Spinal cord (tissue), 10 donors: Measurements from ENCODE around the gene CDIPT. TPM values are rescaled to one million over a fixed set of nuclear protein-coding genes. Genes with fewer than 3 reads are reported as not detected.

Source experiments
- DNase-seq, 6 donors: peaks; one replicate each; pipeline versions ENCODE4 v3.0.0 to v3.0.0-alpha.2; 2013 to 2015; ENCODE audit warnings: low spot score in 6 of 6, low read depth in 4 of 6
- H3K27ac ChIP-seq: one replicate; pipeline ENCODE4 v1.5.1; 2013; ENCODE audit warnings: low read depth, low read length, control low read depth
- H3K27me3 ChIP-seq: one replicate; pipeline ENCODE4 v1.6.1; 2013; ENCODE audit warnings: low read length; ENCODE audit not compliant: control insufficient read depth, insufficient read depth
- H3K36me3 ChIP-seq: one replicate; pipeline ENCODE4 v1.6.1; 2013; ENCODE audit warnings: low read length; ENCODE audit not compliant: control insufficient read depth, insufficient read depth
- H3K4me1 ChIP-seq: one replicate; pipeline ENCODE4 v1.6.1; 2013; ENCODE audit warnings: low read length; ENCODE audit not compliant: control insufficient read depth, insufficient read depth
- H3K4me3 ChIP-seq: one replicate; pipeline ENCODE4 v1.5.1; 2013; ENCODE audit warnings: low read depth, low read length, control low read depth
- H3K9me3 ChIP-seq: one replicate; pipeline ENCODE4 v1.6.1; 2013; ENCODE audit warnings: low read length; ENCODE audit not compliant: control insufficient read depth, insufficient read depth
- WGBS: methylation state at CpG from one replicate; pipeline ENCODE4 v1.1.5; 2013; ENCODE audit warnings: missing lambda C conversion rate; ENCODE audit not compliant: insufficient coverage; 5-methylcytosine and 5-hydroxymethylcytosine counted together
- polyA plus RNA-seq, 2 donors: library from polyadenylated mRNA; unstranded; fragments of 120-200 nt; gene quantifications; one replicate each; pipeline ENCODE4 v1.2.1, GENCODE V29; 2013; ENCODE audit not compliant: insufficient read length in 2 of 2
- total RNA-seq, 2 donors: library from RNA; depleted of rRNA in 1 of 2; stranded (reverse); fragments of 120-200 nt in 1 of 2; fragments of >200 nt in 1 of 2; gene quantifications; one replicate each; pipeline versions ENCODE4 v1.2.3 to v1.2.4, GENCODE V29; 2013 to 2014
- donor health status: healthy.

CDIPT gene
- total and polyA plus RNA-seq, 4 donors: 51.3 to 121 (median 90.7) TPM

GRCh38 chr16:29883987-29884386, 21.0 kb upstream of the CDIPT start:
- no peak for DNase-seq
- Histone ChIP-seq H3K4me3 (no peak overlapping the region), H3K27me3 (no peaks in the 10 kb centered on the region), H3K27ac (no peak overlapping the region), H3K9me3 (no peaks in the 10 kb centered on the region), H3K36me3 (peaks cover 55% of the 10 kb centered on the region), H3K4me1 (no peaks in the 10 kb centered on the region)
- WGBS: 70% methylated on average over 5 of the region's 6 CpGs

DNA sequence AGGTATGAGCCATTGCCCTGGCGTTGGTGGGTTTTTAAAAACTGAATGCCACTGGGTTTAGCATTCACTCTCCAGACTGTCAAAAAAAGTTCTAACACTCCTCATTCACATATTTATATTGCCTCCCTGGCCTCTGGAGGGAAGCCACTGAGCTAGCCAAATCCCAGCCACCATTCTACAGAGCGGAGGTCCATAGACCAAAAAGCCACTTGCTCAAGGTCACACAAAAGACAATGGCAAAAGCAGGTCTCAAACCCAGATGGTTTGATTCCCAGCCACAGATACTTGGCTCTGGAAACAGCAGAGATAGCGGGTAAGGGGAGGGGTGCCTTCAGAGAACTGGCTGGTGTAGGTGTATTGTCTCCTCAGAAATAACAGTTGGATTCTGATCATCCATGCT, 18.0 kb upstream of the CDIPT start:
- Histone ChIP-seq H3K9me3 (no peaks in the 10 kb centered on the region), H3K27ac (no peak overlapping the region), H3K4me3 (no peak overlapping the region), H3K4me1 (peaks cover 14% of the 10 kb centered on the region), H3K27me3 (peaks cover 20% of the 10 kb centered on the region), H3K36me3 (peaks cover 58% of the 10 kb centered on the region)
- DNase-seq: no peak
- WGBS: 82% methylated on average over 3 of the region's 3 CpGs

DNA sequence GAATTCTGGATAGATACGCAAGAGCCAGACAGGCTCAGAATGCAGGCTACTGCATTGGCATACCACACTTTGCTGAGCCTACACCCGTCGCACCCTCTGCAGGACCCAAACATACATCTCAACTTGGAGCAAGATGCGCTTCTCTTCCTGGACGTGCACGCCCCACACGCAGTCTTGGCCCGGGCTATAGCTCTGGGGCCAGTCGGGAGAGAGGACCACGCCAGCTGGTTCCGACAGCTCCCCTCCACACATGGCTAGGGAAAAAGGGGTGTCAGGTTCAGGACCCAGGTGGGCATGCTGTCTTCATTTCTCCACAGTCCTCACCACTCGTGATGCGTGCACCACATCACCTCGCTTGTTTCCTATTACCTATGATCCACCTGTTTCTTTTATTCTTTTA, 15.1 kb upstream of the CDIPT start:
- H3K27me3 ChIP-seq: peaks cover 23% of the 10 kb centered on the region
- 98% methylated on average over 5 of the region's 14 CpGs for WGBS

GRCh38 chr16:29877266-29877961, 14.4 kb upstream of the CDIPT start:
- Histone ChIP-seq H3K36me3 (peaks cover 54% of the 10 kb centered on the region), H3K27ac (no peak overlapping the region), H3K27me3 (peaks cover 23% of the 10 kb centered on the region), H3K9me3 (no peaks in the 10 kb centered on the region), H3K4me1 (peaks cover 14% of the 10 kb centered on the region), H3K4me3 (no peak overlapping the region)
- WGBS: 15% methylated on average over 21 of the region's 28 CpGs
- DNase-seq: peak in 2 of 6 donors; percentile 49 to 83

More for the DNA sequence above, 15.1 kb upstream of the CDIPT start:
- no peak for DNase-seq
- Histone ChIP-seq H3K9me3 (no peaks in the 10 kb centered on the region), H3K4me3 (no peak overlapping the region), H3K4me1 (peaks cover 14% of the 10 kb centered on the region), H3K27ac (no peak overlapping the region), H3K36me3 (peaks cover 53% of the 10 kb centered on the region)

GRCh38 chr16:29876594-29877249, 13.7 kb upstream of the CDIPT start:
- 10% methylated on average over 45 of the region's 45 CpGs for WGBS
- Histone ChIP-seq H3K4me1 (peaks cover 14% of the 10 kb centered on the region), H3K9me3 (no peaks in the 10 kb centered on the region), H3K27ac (no peak overlapping the region), H3K27me3 (peaks cover 23% of the 10 kb centered on the region), H3K36me3 (peaks cover 59% of the 10 kb centered on the region), H3K4me3 (no peak overlapping the region)
- DNase-seq: no peak

DNA sequence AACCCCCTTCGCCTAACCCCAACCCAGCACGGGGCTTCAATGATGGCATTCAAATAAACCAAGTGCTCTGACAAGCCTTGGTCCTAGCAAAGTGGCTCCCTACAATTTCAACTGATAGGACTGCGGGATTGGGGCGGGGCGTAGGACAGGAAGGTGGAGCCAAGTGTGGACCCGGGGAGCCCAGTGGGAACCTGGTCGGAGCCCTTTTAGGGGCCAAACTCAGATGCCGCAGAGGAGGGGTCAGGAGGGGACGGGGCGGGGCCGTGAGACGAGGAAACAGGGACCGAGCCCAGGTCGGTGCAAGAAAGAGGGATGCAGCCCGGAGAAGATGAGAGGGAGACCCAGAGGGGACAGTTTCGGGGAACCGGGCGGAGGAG, 13.2 kb upstream of the CDIPT start:
- H3K27me3 ChIP-seq: peaks cover 23% of the 10 kb centered on the region

GRCh38 chr16:29875206-29875605, 12.2 kb upstream of the CDIPT start:
- 86% methylated on average over 6 of the region's 6 CpGs for WGBS
- no peaks in the 10 kb centered on the region for H3K9me3 ChIP-seq
- H3K36me3 ChIP-seq: peaks cover 72% of the 10 kb centered on the region
- peaks cover 23% of the 10 kb centered on the region for H3K27me3 ChIP-seq
- no peak overlapping the region for H3K27ac ChIP-seq
- no peak overlapping the region for H3K4me3 ChIP-seq
- no peak for DNase-seq
- peaks cover 14% of the 10 kb centered on the region for H3K4me1 ChIP-seq

More for the DNA sequence above, 13.2 kb upstream of the CDIPT start:
- 24% methylated on average over 16 of the region's 18 CpGs for WGBS
- Histone ChIP-seq H3K4me1 (peaks cover 14% of the 10 kb centered on the region), H3K4me3 (no peak overlapping the region), H3K36me3 (peaks cover 63% of the 10 kb centered on the region), H3K27ac (no peak overlapping the region), H3K9me3 (no peaks in the 10 kb centered on the region)
- no peak for DNase-seq

DNA sequence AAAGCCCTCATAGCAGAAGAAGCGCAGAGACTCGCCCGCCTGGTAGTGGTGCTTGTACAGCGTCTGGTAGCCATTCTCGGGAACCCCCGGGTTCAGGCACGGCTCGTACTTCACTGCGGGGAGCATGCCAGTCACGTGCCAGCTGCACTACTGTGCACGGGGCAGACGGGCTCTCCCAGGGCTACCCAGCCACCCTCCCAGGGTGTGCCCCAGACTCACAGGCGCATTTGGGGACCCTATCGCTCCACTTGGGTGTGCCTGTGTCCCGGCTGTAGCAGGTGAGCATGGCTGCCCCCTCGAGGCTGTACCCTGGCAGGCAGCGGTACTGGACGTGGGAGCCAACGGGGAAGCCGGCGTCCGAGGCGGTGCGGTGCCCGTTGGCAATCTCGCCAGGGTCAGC, 10.3 kb upstream of the CDIPT start:
- Histone ChIP-seq H3K27me3 (peaks cover 23% of the 10 kb centered on the region), H3K36me3 (peaks cover 58% of the 10 kb centered on the region), H3K4me3 (no peak overlapping the region), H3K27ac (no peak overlapping the region), H3K9me3 (no peaks in the 10 kb centered on the region), H3K4me1 (peaks cover 14% of the 10 kb centered on the region)
- WGBS: 91% methylated on average over 24 of the region's 26 CpGs
- no peak for DNase-seq

DNA sequence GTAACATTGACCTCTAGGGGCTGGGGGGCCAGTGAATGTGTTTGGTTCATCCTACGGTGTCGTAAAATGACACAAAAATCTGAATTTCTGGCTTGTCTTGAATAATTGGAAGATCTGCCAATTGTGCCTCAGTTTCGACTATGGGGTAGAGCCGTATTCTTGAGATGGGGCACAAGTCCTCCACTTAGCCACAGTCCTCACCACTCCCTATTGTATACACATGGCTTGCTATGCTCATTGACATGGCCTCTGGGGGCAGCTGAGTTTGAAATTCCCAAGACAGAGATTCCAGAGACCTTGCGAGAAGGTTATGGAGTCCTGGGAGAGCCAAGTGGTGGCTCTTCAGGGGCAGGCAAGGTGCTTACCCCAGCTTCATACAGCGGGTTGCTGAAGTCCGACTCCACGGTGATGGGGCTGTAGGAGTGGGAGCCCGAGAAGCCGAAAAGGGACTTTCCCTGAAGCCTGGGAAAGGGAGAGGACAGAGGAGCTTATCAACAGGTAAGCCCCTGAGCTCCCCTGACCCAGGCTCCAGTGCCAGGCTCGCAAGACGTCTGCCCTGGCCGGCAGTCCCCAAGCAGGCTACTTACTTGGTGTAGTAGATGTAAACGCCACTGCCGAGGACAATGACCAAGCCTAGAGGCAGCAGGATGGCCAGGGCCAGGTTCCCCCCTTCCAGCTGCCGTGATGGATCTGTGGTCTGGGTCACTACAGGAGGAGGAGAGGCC, 9.0 kb upstream of the CDIPT start:
- no peak overlapping the region for H3K27ac ChIP-seq
- no peak for DNase-seq
- no peak overlapping the region for H3K4me3 ChIP-seq
- WGBS: 94% methylated on average over 16 of the region's 16 CpGs
- H3K9me3 ChIP-seq: no peaks in the 10 kb centered on the region
- peaks cover 50% of the 10 kb centered on the region for H3K36me3 ChIP-seq
- peaks cover 11% of the 10 kb centered on the region for H3K27me3 ChIP-seq
- H3K4me1 ChIP-seq: peaks cover 8% of the 10 kb centered on the region
